ENCODE data around the gene LRRFIP1. TPM values are rescaled to one million over a fixed set of nuclear protein-coding genes. Genes with fewer than 3 reads are reported as not detected.

LRRFIP1 gene
- polyA plus RNA-seq, 1 experiment: 71.1 TPM

DNA sequence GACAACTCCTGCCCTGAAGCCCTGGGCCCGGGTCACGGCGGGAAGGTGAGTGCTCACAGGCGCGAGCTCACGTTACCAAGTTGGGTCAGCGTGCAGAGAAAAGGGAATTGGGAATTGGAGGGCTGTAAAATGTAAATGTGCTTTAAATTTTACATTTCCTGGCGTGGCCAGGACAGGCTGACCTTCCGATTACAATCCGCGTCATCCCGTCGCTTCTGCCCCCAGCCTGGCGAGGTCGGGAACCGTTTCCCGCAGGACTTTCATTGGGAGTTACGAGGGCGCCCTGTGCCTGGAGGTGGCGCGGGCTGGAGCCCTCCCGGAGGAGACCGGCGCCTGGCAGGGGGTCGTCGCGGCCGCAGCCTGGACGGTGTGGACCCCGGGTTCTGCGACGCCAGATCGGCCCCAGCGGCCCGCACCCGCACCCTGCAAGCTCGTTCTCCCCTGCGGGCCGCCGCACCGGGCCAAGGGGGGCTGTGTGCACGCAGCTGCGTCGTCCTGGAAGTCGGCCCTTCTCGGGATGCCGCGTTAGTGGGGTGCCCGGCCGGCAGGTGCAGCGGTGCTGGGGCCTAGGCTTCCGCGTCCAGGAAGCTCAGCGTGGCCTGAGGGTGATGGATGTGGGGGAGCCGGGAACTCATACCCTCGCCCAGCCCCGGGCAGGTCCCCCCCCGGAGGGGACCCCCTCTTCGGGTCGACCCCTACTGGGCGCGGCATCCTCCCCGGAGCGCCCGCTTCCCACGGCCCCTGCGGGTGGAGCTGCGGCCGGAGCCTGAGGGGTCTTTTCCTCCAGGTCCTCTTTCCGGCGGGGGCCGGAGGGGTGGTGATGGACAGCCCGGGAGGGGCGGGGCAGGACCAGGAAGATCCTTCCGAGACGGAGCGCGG, 63.9 kb downstream of the LRRFIP1 start:
- Histone ChIP-seq H3K27ac (ENCODE audit: low read depth, low read length) (no peak overlapping the region), H3K4me3 (ENCODE audit: low read depth, low read length) (peak overlapping the region; percentile 64), H3K27me3 (ENCODE audit: control insufficient read depth, insufficient read depth, low read length) (no peaks in the 10 kb centered on the region), H3K9me3 (ENCODE audit: control insufficient read depth, insufficient read depth, low read length) (no peaks in the 10 kb centered on the region; the same call in 1 of the 2 replicates)
- TF ChIP-seq, protein P1, sequence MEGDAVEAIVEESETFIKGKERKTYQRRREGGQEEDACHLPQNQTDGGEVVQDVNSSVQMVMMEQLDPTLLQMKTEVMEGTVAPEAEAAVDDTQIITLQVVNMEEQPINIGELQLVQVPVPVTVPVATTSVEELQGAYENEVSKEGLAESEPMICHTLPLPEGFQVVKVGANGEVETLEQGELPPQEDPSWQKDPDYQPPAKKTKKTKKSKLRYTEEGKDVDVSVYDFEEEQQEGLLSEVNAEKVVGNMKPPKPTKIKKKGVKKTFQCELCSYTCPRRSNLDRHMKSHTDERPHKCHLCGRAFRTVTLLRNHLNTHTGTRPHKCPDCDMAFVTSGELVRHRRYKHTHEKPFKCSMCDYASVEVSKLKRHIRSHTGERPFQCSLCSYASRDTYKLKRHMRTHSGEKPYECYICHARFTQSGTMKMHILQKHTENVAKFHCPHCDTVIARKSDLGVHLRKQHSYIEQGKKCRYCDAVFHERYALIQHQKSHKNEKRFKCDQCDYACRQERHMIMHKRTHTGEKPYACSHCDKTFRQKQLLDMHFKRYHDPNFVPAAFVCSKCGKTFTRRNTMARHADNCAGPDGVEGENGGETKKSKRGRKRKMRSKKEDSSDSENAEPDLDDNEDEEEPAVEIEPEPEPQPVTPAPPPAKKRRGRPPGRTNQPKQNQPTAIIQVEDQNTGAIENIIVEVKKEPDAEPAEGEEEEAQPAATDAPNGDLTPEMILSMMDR (IDR thresholded peaks at IDR 0.05; ENCODE audit: low read depth, low read length): no peak
- CTCF ChIA-PET: interaction anchor here (0.6 to 2.9 kb wide), 4 partner anchors 17 to 179 kb away, joined by 3 to 10 read pairs (median 4); no protein-coding TSS in a partner anchor
- POLR2A ChIA-PET: interaction anchor here (0.6 to 3.4 kb wide), 5 partner anchors 13 to 277 kb away, joined by 3 to 15 read pairs (median 7); partner anchors contain the start of gene COL6A3
- no peak for DNase-seq (ENCODE audit: low read depth, low spot score)

- TF ChIP-seq, protein P1 (IDR thresholded peaks at IDR 0.05; ENCODE audit: low read depth, low read length): no peak
- CTCF ChIA-PET: interaction anchor here (0.7 to 2.9 kb wide), 5 partner anchors 18 to 123 kb away, joined by 3 to 20 read pairs (median 4); no protein-coding TSS in a partner anchor
- Histone ChIP-seq H3K9me3 (ENCODE audit: control insufficient read depth, insufficient read depth, low read length) (no peaks in the 10 kb centered on the region; the same call in 1 of the 2 replicates), H3K27me3 (ENCODE audit: control insufficient read depth, insufficient read depth, low read length) (no peaks in the 10 kb centered on the region), H3K27ac (ENCODE audit: low read depth, low read length) (peak overlapping the region; percentile 65), H3K4me3 (ENCODE audit: low read depth, low read length) (peak overlapping the region; percentile 88)
- DNase-seq (ENCODE audit: low read depth, low spot score): peak; percentile 70
- POLR2A ChIA-PET: interaction anchor here (0.6 to 3.4 kb wide), 6 partner anchors 14 to 278 kb away, joined by 3 to 15 read pairs (median 6); partner anchors contain the start of gene COL6A3
Measured at GRCh38 chr2:237691908-237692600, 64.7 kb downstream of the LRRFIP1 start.

DNA sequence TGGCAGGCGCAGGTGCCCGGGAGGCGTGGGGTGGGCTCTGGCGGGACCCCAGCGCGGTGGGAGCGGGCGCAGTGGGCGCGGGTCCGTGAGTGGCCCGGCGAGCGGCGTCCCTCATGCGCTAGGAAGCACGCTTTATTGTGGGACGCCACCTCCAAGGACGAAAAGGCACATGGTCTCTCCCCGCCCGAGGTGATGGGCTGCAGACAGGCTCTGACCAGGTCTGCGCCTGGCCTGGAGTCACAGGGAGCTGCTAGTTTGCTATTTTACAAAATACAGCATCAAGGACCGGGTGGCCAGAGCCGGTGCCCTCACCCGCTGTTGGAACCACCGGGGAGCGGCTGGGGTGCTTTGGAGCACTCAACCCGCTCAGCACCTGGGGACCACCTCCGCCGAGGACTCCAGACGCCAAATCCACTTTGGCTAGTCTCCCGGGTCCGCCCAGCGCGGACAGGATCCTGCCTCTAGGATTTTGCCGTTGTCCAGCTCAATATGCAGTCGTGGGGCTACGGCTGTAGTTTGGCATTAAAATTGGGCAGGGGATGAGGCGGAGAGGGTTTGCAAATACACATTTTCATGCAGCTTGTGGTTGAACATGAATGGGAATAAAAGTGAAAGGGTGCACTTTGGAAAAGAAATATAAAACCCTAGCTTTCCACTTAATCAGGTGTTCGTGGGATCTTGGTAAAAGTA, 65.4 kb downstream of the LRRFIP1 start:
- H3K4me3 ChIP-seq (ENCODE audit: low read depth, low read length): peak overlapping the region; percentile 88
- no peak for DNase-seq (ENCODE audit: low read depth, low spot score)
- H3K9me3 ChIP-seq (ENCODE audit: control insufficient read depth, insufficient read depth, low read length): no peaks in the 10 kb centered on the region; the same call in 1 of the 2 replicates
- ChIA-PET CTCF (interaction anchor here (0.7 to 2.9 kb wide), 5 partner anchors 12 to 53 kb away, joined by 3 to 20 read pairs (median 4); no protein-coding TSS in a partner anchor), POLR2A (interaction anchor here (1.1 to 3.4 kb wide), 4 partner anchors 15 to 34 kb away, joined by 3 to 15 read pairs (median 6); no protein-coding TSS in a partner anchor)
- H3K27me3 ChIP-seq (ENCODE audit: control insufficient read depth, insufficient read depth, low read length): no peaks in the 10 kb centered on the region
- TF ChIP-seq, protein P1 (IDR thresholded peaks at IDR 0.05; ENCODE audit: low read depth, low read length): no peak
- H3K27ac ChIP-seq (ENCODE audit: low read depth, low read length): peak overlapping the region; percentile 68

DNA sequence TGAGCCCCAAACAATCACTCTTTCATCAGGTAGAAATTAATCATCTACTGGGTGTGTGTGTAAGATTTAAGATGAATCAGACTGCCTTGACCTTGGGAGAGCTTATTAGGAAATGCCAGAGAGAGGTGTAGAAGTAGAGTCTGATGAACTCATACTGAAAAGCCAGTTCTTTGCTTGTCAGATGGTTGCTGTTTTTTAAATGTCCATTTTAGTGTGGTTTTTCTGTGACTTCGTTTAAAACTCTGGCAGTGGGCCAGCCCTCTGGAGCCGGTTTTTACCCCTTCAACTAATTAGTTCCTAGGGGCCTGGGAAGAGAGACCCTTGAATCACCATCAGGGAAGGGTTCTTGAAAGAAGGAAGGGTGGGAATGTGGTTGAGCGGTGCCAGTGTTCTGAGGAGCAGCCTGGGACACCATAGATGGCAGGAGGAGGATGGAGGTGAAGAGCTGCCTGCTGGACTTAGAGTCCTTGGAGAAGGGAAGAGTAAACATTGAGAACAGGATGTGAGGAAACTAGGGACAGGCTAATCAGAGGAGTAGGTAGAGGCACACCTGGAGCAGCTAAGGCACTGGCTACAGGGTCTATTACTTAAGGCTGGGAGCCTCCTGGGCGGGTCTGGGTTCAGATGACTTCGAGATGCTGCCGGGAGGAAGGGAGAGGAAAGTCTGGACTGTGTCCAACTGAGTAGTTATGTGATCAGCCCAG, 66.1 kb downstream of the LRRFIP1 start:
- TF ChIP-seq, protein P1 (IDR thresholded peaks at IDR 0.05; ENCODE audit: low read depth, low read length): no peak

More for the DNA sequence above, 66.1 kb downstream of the LRRFIP1 start:
- POLR2A ChIA-PET: interaction anchor here (1.1 to 3.4 kb wide), 4 partner anchors 16 to 33 kb away, joined by 3 to 15 read pairs (median 6); no protein-coding TSS in a partner anchor
- peak overlapping the region; percentile 88 for H3K4me3 ChIP-seq (ENCODE audit: low read depth, low read length)
- CTCF ChIA-PET: interaction anchor here (0.8 to 2.9 kb wide), 4 partner anchors 11 to 52 kb away, joined by 3 to 20 read pairs (median 7); no protein-coding TSS in a partner anchor
- peak overlapping the region; percentile 39 for H3K27ac ChIP-seq (ENCODE audit: low read depth, low read length)
- H3K27me3 ChIP-seq (ENCODE audit: control insufficient read depth, insufficient read depth, low read length): no peaks in the 10 kb centered on the region
- no peak for DNase-seq (ENCODE audit: low read depth, low spot score)
- H3K9me3 ChIP-seq (ENCODE audit: control insufficient read depth, insufficient read depth, low read length): no peaks in the 10 kb centered on the region; the same call in 1 of the 2 replicates

All from AG04450 (cell line).